ENCODE data around the gene SCN7A. TPM values are rescaled to one million over a fixed set of nuclear protein-coding genes. Genes with fewer than 3 reads are reported as not detected.

The SCN7A gene
- total and polyA plus RNA-seq, 12 donors = 2.6 to 19.7 (median 7.7) TPM

- no peak overlapping the region for H3K27ac ChIP-seq
- intact Hi-C loops (cut with DNase I) = no loop called here
Observed at GRCh38 chr2:166487171-166487570, 6.9 kb downstream of the SCN7A start.

GRCh38 chr2:166485558-166486178 lies 8.4 kb downstream of the SCN7A start:
- Histone ChIP-seq H3K36me3 (replicated peaks in 1 of 2) (no peaks in the 10 kb centered on the region), H3K9me3 (replicated peaks in 1 of 3) (no peaks in the 10 kb centered on the region), H3K4me1 (replicated peaks in 1 of 2) (no peaks in the 10 kb centered on the region), H3K27me3 (no peaks in the 10 kb centered on the region), H3K4me3 (no peak overlapping the region), H3K27ac (peak overlapping the region in 2 of 5 donors; percentile 17 to 58)
- no peak for DNase-seq
- WGBS, 4 donors = 58 to 71% (median 61%) methylated on average over 5 of the region's 5 CpGs
- TF ChIP-seq POLR2A (IDR thresholded peaks at IDR 0.05) (no peak), CTCF (IDR thresholded peaks at IDR 0.05) (no peak)
- intact Hi-C loops (cut with DNase I) = no loop called here

More at GRCh38 chr2:166487171-166487570, 6.9 kb downstream of the SCN7A start:
- Histone ChIP-seq H3K4me1 (replicated peaks in 1 of 2) (no peaks in the 10 kb centered on the region), H3K36me3 (replicated peaks in 1 of 2) (no peaks in the 10 kb centered on the region), H3K4me3 (no peak overlapping the region), H3K27me3 (no peaks in the 10 kb centered on the region), H3K9me3 (replicated peaks in 1 of 3) (no peaks in the 10 kb centered on the region)
- TF ChIP-seq POLR2A (IDR thresholded peaks at IDR 0.05) (no peak), CTCF (IDR thresholded peaks at IDR 0.05) (no peak)
- 52 to 67% (median 56%) methylated on average over 1 of the region's 1 CpG for WGBS, 4 donors
- no peak for DNase-seq

- no peak overlapping the region for H3K27ac ChIP-seq
- no peaks in the 10 kb centered on the region for H3K36me3 ChIP-seq (replicated peaks in 1 of 2)
Observed at GRCh38 chr2:166472332-166472731, 21.7 kb downstream of the SCN7A start.

More at GRCh38 chr2:166472332-166472731, 21.7 kb downstream of the SCN7A start:
- intact Hi-C loops (cut with DNase I) = no loop called here
- H3K4me3 ChIP-seq = no peak overlapping the region
- 84 to 90% (median 90%) methylated on average over 2 of the region's 2 CpGs for WGBS, 4 donors
- no peak for DNase-seq
- H3K27me3 ChIP-seq = no peaks in the 10 kb centered on the region
- no peaks in the 10 kb centered on the region for H3K4me1 ChIP-seq (replicated peaks in 1 of 2)
- H3K9me3 ChIP-seq (replicated peaks in 1 of 3) = no peaks in the 10 kb centered on the region
- TF ChIP-seq POLR2A (IDR thresholded peaks at IDR 0.05) = no peak
- TF ChIP-seq CTCF (IDR thresholded peaks at IDR 0.05) = no peak

All from adrenal gland (tissue), 12 donors.